ENCODE data around the gene ACTR3C. TPM values are rescaled to one million over a fixed set of nuclear protein-coding genes. Genes with fewer than 3 reads are reported as not detected.
"Not testable (repeated sequence)": the region's sequence is repeated elsewhere in the genome, so short reads cannot be mapped to it uniquely, and the experiment has no call there.

The ACTR3C gene
- total and polyA plus RNA-seq, 2 donors (not counting 1 experiment from before 2014, with no cell fraction given) = 4.0 to 20.7 TPM

DNA sequence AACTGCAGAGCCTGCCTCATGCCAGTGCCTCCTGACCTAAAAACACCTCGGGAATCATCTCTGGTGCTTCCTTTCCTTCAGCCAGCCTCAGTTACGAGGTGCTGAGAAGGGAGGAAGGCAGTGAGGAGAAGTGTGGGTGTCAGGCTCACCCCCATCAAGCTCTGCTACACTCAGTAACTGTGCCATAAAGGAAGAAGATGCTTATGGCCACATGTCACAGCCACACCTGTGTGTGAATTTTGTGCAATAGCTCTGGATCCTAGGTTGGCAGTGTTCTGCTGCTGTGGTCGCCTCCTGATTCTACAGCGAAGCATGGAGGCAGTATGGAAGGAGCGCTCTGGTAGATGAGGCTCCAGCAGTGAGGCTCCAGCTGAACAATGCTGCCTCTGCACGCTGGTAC, 34.5 kb downstream of the ACTR3C start:
- H3K4me3 Mint-ChIP-seq; H3K4me1 ChIP-seq (ENCODE audit: control insufficient read depth in 2 of 2, insufficient read depth in 2 of 2, low read length in 2 of 2); H3K27me3 ChIP-seq (replicated peaks in 1 of 4; ENCODE audit: control extremely low read depth in 1 of 4, control insufficient read depth in 3 of 4, insufficient read depth in 4 of 4, low read length in 3 of 4); H2AFZ ChIP-seq (ENCODE audit: insufficient read depth, low read depth, low read length, poor library complexity, severe bottlenecking); H3K4me1 Mint-ChIP-seq; H3K36me3 ChIP-seq (replicated peaks in 1 of 2; ENCODE audit: control extremely low read depth in 1 of 2, control insufficient read depth in 1 of 2, extremely low read depth in 1 of 2, insufficient read depth in 2 of 2, low read length in 1 of 2); H3K9me3 ChIP-seq (ENCODE audit: control extremely low read depth in 1 of 3, control insufficient read depth in 2 of 3, insufficient read depth in 1 of 3, low read length in 2 of 3); H3K4me2 ChIP-seq (replicated peaks; ENCODE audit: low read depth, low read length, poor library complexity, severe bottlenecking); DNase-seq; CTCF ChIA-PET; H3K9me3 Mint-ChIP-seq (ENCODE audit: insufficient read depth); H3K4me3 ChIP-seq (ENCODE audit: control extremely low read depth in 1 of 5, extremely low read depth in 1 of 5, insufficient read depth in 1 of 5, low read depth in 2 of 5, low read length in 4 of 5); H4K20me1 ChIP-seq (ENCODE audit: control insufficient read depth, insufficient read depth, low read length, poor library complexity, severe bottlenecking); H3K27me3 Mint-ChIP-seq; ATAC-seq (ENCODE audit: low read depth); H3K9ac ChIP-seq (ENCODE audit: low read length); POLR2A ChIA-PET; H3K79me2 ChIP-seq (ENCODE audit: control insufficient read depth, insufficient read depth, low read length); H3K27ac ChIP-seq (ENCODE audit: low read length in 2 of 2); H3K27ac Mint-ChIP-seq: not testable (repeated sequence)
- intact Hi-C loops (cut with micrococcal nuclease) = loop anchor here (5.0 kb wide), 1 partner anchor 468 kb away; no protein-coding TSS in a partner anchor
- 94% methylated on average over 3 of the region's 6 CpGs for WGBS (ENCODE audit: insufficient coverage)

DNA sequence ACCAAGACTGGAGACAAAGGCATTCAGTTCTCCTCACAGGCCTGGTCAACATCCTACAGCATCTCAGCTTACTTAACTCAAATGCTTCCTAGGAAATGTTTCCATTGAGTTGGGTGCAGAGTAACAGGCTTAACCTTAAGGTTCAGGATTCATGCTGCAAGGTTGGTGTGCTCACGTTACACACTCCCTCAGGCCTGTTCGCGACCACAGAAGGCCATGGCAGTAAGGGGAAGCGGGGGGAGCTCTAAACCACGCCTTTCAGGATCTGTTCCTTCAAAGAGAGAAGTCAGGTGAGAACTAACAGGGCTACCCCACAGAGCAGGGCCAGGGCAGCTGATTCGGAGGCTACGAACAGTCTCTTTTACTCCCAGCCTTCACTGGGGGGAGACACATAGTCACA, 35.5 kb downstream of the ACTR3C start:
- H2AFZ ChIP-seq (ENCODE audit: insufficient read depth, low read depth, low read length, poor library complexity, severe bottlenecking); H3K4me1 Mint-ChIP-seq; DNase-seq; H3K27ac ChIP-seq (ENCODE audit: low read length in 2 of 2); CTCF ChIA-PET; H3K4me3 Mint-ChIP-seq; H3K27ac Mint-ChIP-seq; H3K9me3 ChIP-seq (ENCODE audit: control extremely low read depth in 1 of 3, control insufficient read depth in 2 of 3, insufficient read depth in 1 of 3, low read length in 2 of 3); H4K20me1 ChIP-seq (ENCODE audit: control insufficient read depth, insufficient read depth, low read length, poor library complexity, severe bottlenecking); H3K79me2 ChIP-seq (ENCODE audit: control insufficient read depth, insufficient read depth, low read length); H3K36me3 ChIP-seq (replicated peaks in 1 of 2; ENCODE audit: control extremely low read depth in 1 of 2, control insufficient read depth in 1 of 2, extremely low read depth in 1 of 2, insufficient read depth in 2 of 2, low read length in 1 of 2); H3K27me3 Mint-ChIP-seq; H3K4me2 ChIP-seq (replicated peaks; ENCODE audit: low read depth, low read length, poor library complexity, severe bottlenecking); H3K9ac ChIP-seq (ENCODE audit: low read length); POLR2A ChIA-PET; ATAC-seq (ENCODE audit: low read depth); H3K4me1 ChIP-seq (ENCODE audit: control insufficient read depth in 2 of 2, insufficient read depth in 2 of 2, low read length in 2 of 2); H3K27me3 ChIP-seq (replicated peaks in 1 of 4; ENCODE audit: control extremely low read depth in 1 of 4, control insufficient read depth in 3 of 4, insufficient read depth in 4 of 4, low read length in 3 of 4); H3K4me3 ChIP-seq (ENCODE audit: control extremely low read depth in 1 of 5, extremely low read depth in 1 of 5, insufficient read depth in 1 of 5, low read depth in 2 of 5, low read length in 4 of 5); H3K9me3 Mint-ChIP-seq (ENCODE audit: insufficient read depth): not testable (repeated sequence)
- WGBS (ENCODE audit: insufficient coverage) = 83% methylated on average over 2 of the region's 7 CpGs
- intact Hi-C loops (cut with micrococcal nuclease) = loop anchor here (5.0 kb wide), 1 partner anchor 469 kb away; no protein-coding TSS in a partner anchor
